Mesenchymal stem cell (in vitro differentiated cells and primary cell): ENCODE data around the gene RAET1L.
"Not testable (repeated sequence)": the region's sequence is repeated elsewhere in the genome, so short reads cannot be mapped to it uniquely, and the experiment has no call there.

Source experiments
- DNase-seq: peaks from one replicate; pipeline ENCODE4 v3.0.0-alpha.2; 2013
- H2AFZ ChIP-seq: one replicate; pipeline ENCODE4 v1.6.1; 2013; ENCODE audit warnings: low read depth, mild to moderate bottlenecking, control low read depth, inconsistent platforms, low read length, moderate library complexity
- H2AK5ac ChIP-seq: 2 replicates; pipeline ENCODE4 v1.6.1; 2013; ENCODE audit warnings: low read length, moderate library complexity, mild to moderate bottlenecking, inconsistent platforms; ENCODE audit not compliant: severe bottlenecking
- H2BK120ac ChIP-seq: one replicate; pipeline ENCODE4 v1.6.1; 2013; ENCODE audit warnings: low read depth, mild to moderate bottlenecking, inconsistent platforms, low read length, moderate library complexity
- H2BK12ac ChIP-seq, 2 experiments: one replicate each; pipeline ENCODE4 v1.6.1; 2013; ENCODE audit warnings: inconsistent platforms in 2 of 2, low read length in 2 of 2, mild to moderate bottlenecking in 2 of 2, moderate library complexity in 2 of 2, control low read depth in 1 of 2
- H2BK15ac ChIP-seq: one replicate; pipeline ENCODE4 v1.6.1; 2013; ENCODE audit warnings: mild to moderate bottlenecking, low read depth, inconsistent platforms; ENCODE audit not compliant: poor library complexity, severe bottlenecking
- H2BK5ac ChIP-seq: 2 replicates; pipeline ENCODE4 v1.6.1; 2013; ENCODE audit warnings: low read depth, mild to moderate bottlenecking, low read length, control low read depth, inconsistent platforms; ENCODE audit not compliant: poor library complexity, severe bottlenecking
- H3K14ac ChIP-seq, 2 experiments: one replicate each; pipeline ENCODE4 v1.6.1; 2013; ENCODE audit warnings: inconsistent platforms in 2 of 2, low read length in 2 of 2, control low read depth in 1 of 2, mild to moderate bottlenecking in 1 of 2, moderate library complexity in 1 of 2
- H3K18ac ChIP-seq, 2 experiments: one replicate each; pipeline ENCODE4 v1.6.1; 2013; ENCODE audit warnings: inconsistent platforms in 2 of 2, low read length in 2 of 2, control low read depth in 1 of 2, low read depth in 1 of 2, mild to moderate bottlenecking in 1 of 2
- H3K23ac ChIP-seq, 2 experiments: one replicate each; pipeline ENCODE4 v1.6.1; 2013; ENCODE audit warnings: inconsistent platforms in 2 of 2, low read length in 2 of 2, mild to moderate bottlenecking in 2 of 2, moderate library complexity in 2 of 2, control low read depth in 1 of 2
- H3K27ac ChIP-seq: 2 replicates; pipeline ENCODE4 v1.5.1; 2013; ENCODE audit warnings: mild to moderate bottlenecking, moderate library complexity, low read length, control low read depth, inconsistent platforms; ENCODE audit not compliant: poor library complexity, severe bottlenecking
- H3K27me3 ChIP-seq, 2 experiments: 2 replicates each; pipeline versions ENCODE4 v1.6.1 to v1.7.0; 2013; ENCODE audit warnings: low read length in 2 of 2, mild to moderate bottlenecking in 2 of 2, moderate library complexity in 2 of 2, control low read depth in 1 of 2, inconsistent platforms in 1 of 2; ENCODE audit not compliant: control insufficient read depth in 1 of 2, insufficient read depth in 1 of 2
- H3K36me3 ChIP-seq, 2 experiments: 2 replicates each; pipeline versions ENCODE4 v1.6.1 to v1.7.0; 2013; ENCODE audit warnings: low read length in 2 of 2, control low read depth in 1 of 2, inconsistent platforms in 1 of 2, low read depth in 1 of 2, mild to moderate bottlenecking in 1 of 2; ENCODE audit not compliant: insufficient read depth in 2 of 2, control insufficient read depth in 1 of 2
- H3K4ac ChIP-seq, 2 experiments: one replicate each; pipeline ENCODE4 v1.6.1; 2013; ENCODE audit warnings: inconsistent platforms in 2 of 2, low read length in 2 of 2, mild to moderate bottlenecking in 2 of 2, moderate library complexity in 2 of 2, control low read depth in 1 of 2, low read depth in 1 of 2
- H3K4me1 ChIP-seq: 2 replicates; pipeline ENCODE4 v1.6.1; 2013; ENCODE audit warnings: low read depth, low read length, control low read depth; ENCODE audit not compliant: control insufficient read depth, insufficient read depth
- H3K4me2 ChIP-seq: 2 replicates; pipeline ENCODE4 v1.6.1; 2013; ENCODE audit warnings: low read length, mild to moderate bottlenecking, inconsistent platforms; ENCODE audit not compliant: poor library complexity, severe bottlenecking
- H3K4me3 ChIP-seq, 2 experiments: 2 replicates each; pipeline versions ENCODE4 v1.5.1 to v1.7.0; 2013; ENCODE audit warnings: low read length in 2 of 2, mild to moderate bottlenecking in 2 of 2, control low read depth in 1 of 2, low read depth in 1 of 2; ENCODE audit not compliant: insufficient read depth in 1 of 2
- H3K79me1 ChIP-seq: replicated peaks from 2 replicates; pipeline ENCODE4 v1.6.1; 2013; ENCODE audit warnings: mild to moderate bottlenecking, control low read depth, low read length, inconsistent platforms; ENCODE audit not compliant: poor library complexity, severe bottlenecking
- H3K9ac ChIP-seq: 2 replicates; pipeline ENCODE4 v1.7.0; 2013; ENCODE audit warnings: mild to moderate bottlenecking, low read length, moderate library complexity
- H3K9me3 ChIP-seq: 2 replicates; pipeline ENCODE4 v1.7.0; 2013; ENCODE audit warnings: mild to moderate bottlenecking, low read length; ENCODE audit not compliant: control insufficient read depth
- H4K8ac ChIP-seq: one replicate; pipeline ENCODE4 v1.6.1; 2013; ENCODE audit warnings: inconsistent platforms, mild to moderate bottlenecking, low read length, moderate library complexity
- H4K91ac ChIP-seq: one replicate; pipeline ENCODE4 v1.6.1; 2013; ENCODE audit warnings: mild to moderate bottlenecking, low read length, inconsistent platforms
- WGBS: methylation state at CpG from one replicate; pipeline ENCODE4 v1.1.7; 2013; ENCODE audit warnings: mixed read lengths; 5-methylcytosine and 5-hydroxymethylcytosine counted together

The RAET1L gene

DNA sequence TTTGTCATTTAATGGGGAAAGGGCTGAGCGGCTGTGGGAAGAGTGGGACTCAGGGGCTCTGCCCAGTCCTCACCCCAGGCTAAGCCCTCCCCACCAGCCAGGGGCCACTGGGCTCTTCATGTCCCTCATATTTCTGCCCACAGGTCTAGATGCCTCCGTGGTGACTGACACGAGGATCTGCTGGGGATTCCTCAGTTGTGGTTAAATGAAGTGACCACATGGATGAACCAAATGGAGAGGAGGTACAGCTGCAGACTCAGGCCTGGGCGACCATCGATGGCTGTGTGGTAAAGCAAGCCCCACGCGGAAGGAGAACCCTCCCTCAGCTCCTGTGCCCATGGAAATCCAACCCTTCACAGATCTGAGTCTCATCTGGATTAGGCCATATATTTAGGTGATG is 29.4 kb downstream of the RAET1L start:
- 70% methylated on average over 3 of the region's 7 CpGs for WGBS
- DNase-seq, result no peak
- Histone ChIP-seq H3K14ac (no peak overlapping the region), H3K27ac (no peak overlapping the region), H2AFZ (no peak overlapping the region), H2BK120ac (no peak overlapping the region), H3K9ac (no peak overlapping the region), H2BK15ac (no peak overlapping the region), H3K4me2 (no peak overlapping the region), H3K36me3 (no peaks in the 10 kb centered on the region), H4K91ac (no peak overlapping the region), H3K4me3 (no peak overlapping the region), H3K9me3 (no peaks in the 10 kb centered on the region), H3K27me3 (peaks cover 53 to 98% of the 10 kb centered on the region in 2 experiments), H2BK12ac (no peak overlapping the region), H4K8ac (no peak overlapping the region), H3K18ac (no peak overlapping the region), H3K79me1 (no peaks in the 10 kb centered on the region), H3K23ac (no peak overlapping the region), H3K4ac (no peak overlapping the region), H2AK5ac (no peak overlapping the region), H3K4me1 (peaks cover 3% of the 10 kb centered on the region), H2BK5ac (no peak overlapping the region)

DNA sequence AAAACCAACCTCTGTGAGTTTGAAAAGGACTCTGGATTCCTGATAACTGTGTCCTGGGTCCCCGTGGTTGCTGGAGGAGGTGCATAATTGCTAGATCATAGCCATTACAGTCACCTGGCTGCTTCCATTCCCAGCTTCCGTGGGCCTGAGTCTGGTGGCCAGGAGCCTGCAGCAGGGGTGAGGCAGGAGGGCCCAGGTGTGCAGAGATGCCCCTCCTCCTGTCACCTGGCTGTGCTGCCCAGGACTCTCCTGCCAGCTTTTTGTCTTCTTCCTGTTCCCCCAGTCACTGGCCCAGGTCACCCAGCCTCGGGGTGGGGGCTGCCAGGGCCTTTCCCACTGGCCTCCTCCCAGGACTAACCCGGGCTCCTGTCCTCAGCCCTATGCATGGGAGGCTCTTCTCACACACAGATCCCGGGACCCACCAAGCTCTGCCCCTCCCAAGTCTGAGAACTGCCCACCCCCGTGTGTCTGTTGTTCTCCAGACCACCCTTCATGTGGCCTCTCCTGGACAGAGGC is 30.0 kb downstream of the RAET1L start:
- no peak overlapping the region for H3K18ac ChIP-seq

DNA sequence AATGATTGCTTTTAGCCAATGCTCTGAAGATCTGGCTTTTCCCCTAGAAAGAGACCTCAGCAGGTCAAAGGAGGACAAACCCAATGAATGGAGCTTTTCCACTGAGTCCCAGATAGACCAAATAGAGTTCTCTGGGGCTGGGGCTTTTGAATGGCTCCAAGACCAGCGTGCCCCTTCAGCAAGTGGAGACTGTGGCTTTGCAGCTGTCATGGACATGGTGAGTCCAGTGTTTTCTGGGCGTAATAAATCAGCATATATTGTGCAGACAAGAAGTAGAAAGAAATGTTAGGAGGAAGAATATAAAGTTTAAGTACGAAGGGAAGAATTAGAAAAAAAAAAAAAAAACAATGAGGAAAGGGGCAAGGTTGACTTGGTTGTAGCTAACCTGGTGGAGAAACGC is 33.5 kb downstream of the RAET1L start:
- Histone ChIP-seq H3K9me3 (peaks cover 23% of the 10 kb centered on the region), H2BK15ac (no peak overlapping the region), H2BK5ac (no peak overlapping the region), H3K4me2 (no peak overlapping the region), H3K23ac (no peak overlapping the region), H3K4me1 (peaks cover 13% of the 10 kb centered on the region), H3K36me3 (no peaks in the 10 kb centered on the region), H3K79me1 (no peaks in the 10 kb centered on the region), H2BK12ac (no peak overlapping the region), H3K27me3 (peaks cover 84 to 100% of the 10 kb centered on the region in 2 experiments), H3K4me3 (no peak overlapping the region), H3K14ac (no peak overlapping the region), H3K27ac (no peak overlapping the region), H4K91ac (no peak overlapping the region), H3K18ac (no peak overlapping the region), H3K9ac (no peak overlapping the region), H4K8ac (no peak overlapping the region), H3K4ac (no peak overlapping the region), H2AFZ (no peak overlapping the region), H2BK120ac (no peak overlapping the region), H2AK5ac (no peak overlapping the region)
- WGBS, result 62% methylated on average over 4 of the region's 4 CpGs
- no peak for DNase-seq

More for the DNA sequence above, 30.0 kb downstream of the RAET1L start:
- 65% methylated on average over 6 of the region's 6 CpGs for WGBS
- no peaks in the 10 kb centered on the region for H3K9me3 ChIP-seq
- H3K9ac ChIP-seq, result no peak overlapping the region
- H3K4me2 ChIP-seq, result no peak overlapping the region
- H3K14ac ChIP-seq, result no peak overlapping the region
- no peak overlapping the region for H2BK15ac ChIP-seq
- H2AFZ ChIP-seq, result no peak overlapping the region
- H2BK12ac ChIP-seq, result no peak overlapping the region
- peaks cover 8% of the 10 kb centered on the region for H3K4me1 ChIP-seq
- H3K23ac ChIP-seq, result no peak overlapping the region
- no peak overlapping the region for H2BK120ac ChIP-seq
- H4K91ac ChIP-seq, result no peak overlapping the region
- H3K36me3 ChIP-seq, result no peaks in the 10 kb centered on the region
- H3K27ac ChIP-seq, result no peak overlapping the region
- DNase-seq, result no peak
- no peak overlapping the region for H3K4ac ChIP-seq
- H3K27me3 ChIP-seq, result peaks cover 60 to 98% of the 10 kb centered on the region in 2 experiments
- no peak overlapping the region for H3K4me3 ChIP-seq
- no peaks in the 10 kb centered on the region for H3K79me1 ChIP-seq
- no peak overlapping the region for H2AK5ac ChIP-seq
- H4K8ac ChIP-seq, result no peak overlapping the region
- H2BK5ac ChIP-seq, result no peak overlapping the region

DNA sequence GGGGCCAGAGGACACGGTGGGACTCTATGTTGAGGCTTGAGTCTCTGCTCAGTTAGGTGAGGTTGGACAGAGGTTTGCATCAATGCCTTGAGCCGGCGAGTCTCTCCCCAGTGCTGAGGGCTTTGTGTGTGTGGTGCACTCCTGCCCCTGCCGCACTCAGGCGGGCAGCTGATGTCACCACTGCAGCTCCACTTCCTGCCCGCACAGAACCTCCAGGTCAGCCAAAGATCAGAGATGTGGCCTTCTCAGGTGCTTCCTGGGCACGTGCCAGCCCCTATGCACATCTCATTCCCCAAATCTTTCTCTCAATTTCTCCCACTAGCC is 33.9 kb downstream of the RAET1L start:
- H3K79me1 ChIP-seq, H2AK5ac ChIP-seq, H3K4me3 ChIP-seq, H3K14ac ChIP-seq, H3K4me2 ChIP-seq, H4K91ac ChIP-seq, H2BK5ac ChIP-seq, H3K9ac ChIP-seq, H3K27ac ChIP-seq, H3K36me3 ChIP-seq, H3K23ac ChIP-seq, H3K4ac ChIP-seq, H2BK120ac ChIP-seq, H2BK15ac ChIP-seq, H4K8ac ChIP-seq, H2BK12ac ChIP-seq, H2AFZ ChIP-seq, DNase-seq, H3K18ac ChIP-seq: not testable (repeated sequence)
- Histone ChIP-seq H3K27me3 (peaks cover 88 to 100% of the 10 kb centered on the region in 2 experiments), H3K9me3 (peaks cover 26% of the 10 kb centered on the region), H3K4me1 (peaks cover 13% of the 10 kb centered on the region)
- 0% methylated on average over 7 of the region's 7 CpGs for WGBS
